NCI-H82 treated with DMSO at 0.1 percent for 48 hours (cell line): ENCODE measurements around the gene NHERF1.

Experiments used
- DNase-seq: peaks from one replicate; lab custom pipeline; 2025; ENCODE audit not compliant: unreplicated experiment; lab: John Stamatoyannopoulos, UW

Gene NHERF1

DNA sequence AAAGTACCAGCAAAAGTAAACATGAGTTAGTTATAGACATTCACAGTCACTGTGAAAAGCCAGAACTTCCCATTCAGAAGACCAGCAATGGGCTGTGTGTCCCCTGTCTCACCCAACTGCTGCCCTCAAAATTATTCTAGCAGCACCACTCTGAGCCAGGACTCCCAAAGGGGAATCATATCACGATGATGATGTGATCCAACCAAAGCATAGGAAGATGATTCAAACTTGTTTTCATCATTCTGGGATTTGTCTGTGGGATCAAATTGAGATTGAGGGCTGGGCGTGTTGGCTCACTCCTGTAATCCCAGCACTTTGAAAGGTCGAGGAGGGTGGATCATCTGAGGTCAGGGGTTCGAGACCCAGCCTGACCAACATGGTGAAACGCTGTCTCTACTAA is 34.1 kb downstream of the NHERF1 start:
- no peak for DNase-seq

DNA sequence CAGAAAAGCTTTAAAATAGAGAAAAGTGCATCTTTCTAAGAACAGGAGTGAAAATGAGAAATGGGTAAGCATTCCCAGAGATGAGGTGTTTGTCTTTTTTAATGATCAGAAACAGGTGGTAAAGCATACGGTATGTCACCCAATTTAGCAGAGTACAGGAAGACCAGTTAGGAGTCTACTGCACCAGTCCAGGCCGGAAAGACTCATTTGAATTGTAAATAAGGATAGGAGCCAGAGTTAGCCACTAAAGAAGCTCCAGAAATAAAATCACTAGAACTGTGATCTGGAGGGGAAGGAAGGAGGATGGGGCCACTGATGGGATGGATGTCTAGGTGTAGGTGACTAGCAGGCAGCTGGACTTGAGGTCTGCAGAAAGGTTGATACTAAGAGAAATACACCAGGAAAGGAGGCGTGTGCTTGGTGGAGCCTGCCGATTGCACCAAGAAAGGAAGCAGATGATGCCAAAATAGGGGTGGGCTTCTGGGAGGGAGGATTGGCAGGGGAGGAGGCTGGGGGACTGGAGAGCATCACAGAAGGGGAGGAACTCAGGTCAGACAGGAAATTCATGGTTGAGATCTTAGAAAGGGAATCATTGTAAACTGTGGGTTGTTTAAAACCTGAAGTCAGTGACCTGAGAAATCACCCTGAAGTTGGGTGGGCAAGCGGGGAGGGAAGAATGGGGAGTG is 35.8 kb downstream of the NHERF1 start:
- no peak for DNase-seq

DNA sequence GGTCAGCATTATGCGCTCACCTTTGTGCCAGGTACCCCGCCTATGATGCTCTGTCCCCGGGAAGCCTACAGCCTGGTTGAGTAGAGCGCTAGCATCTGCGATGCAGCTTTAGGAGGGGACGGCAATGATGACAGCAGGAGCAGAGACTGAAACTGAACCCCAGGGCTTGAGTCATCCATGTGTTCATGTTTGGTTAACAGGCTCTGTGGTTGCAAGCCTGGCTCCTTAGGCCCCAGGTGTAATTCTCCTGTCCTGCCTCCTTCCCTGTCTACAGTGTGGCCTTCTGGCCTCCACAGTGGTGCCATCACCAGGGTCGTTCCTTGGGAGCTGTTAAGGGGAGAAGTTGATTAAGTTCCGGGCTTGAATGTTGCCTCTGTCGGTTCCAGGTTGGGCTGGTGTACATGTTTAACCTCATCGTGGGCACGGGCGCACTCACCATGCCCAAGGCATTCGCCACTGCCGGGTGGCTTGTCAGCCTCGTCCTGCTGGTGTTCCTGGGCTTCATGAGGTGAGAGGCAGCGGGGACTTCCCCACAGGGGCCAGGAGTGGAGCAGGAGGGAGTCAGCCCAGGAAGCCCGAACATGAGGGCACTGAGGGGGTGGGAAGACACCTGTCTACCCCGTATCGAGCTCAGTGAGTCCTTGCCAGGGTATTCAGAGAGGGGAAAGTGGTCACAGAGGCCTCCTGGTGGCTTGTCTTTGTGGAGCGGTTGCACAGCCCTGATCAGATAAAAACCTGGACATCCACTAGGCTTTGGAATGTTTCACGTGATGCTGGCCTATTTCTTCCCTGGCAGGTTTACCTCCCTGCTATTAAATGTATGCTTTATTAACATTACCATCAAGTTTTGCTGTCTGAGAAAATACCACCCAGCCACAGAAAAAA is 36.9 kb downstream of the NHERF1 start:
- no peak for DNase-seq

DNA sequence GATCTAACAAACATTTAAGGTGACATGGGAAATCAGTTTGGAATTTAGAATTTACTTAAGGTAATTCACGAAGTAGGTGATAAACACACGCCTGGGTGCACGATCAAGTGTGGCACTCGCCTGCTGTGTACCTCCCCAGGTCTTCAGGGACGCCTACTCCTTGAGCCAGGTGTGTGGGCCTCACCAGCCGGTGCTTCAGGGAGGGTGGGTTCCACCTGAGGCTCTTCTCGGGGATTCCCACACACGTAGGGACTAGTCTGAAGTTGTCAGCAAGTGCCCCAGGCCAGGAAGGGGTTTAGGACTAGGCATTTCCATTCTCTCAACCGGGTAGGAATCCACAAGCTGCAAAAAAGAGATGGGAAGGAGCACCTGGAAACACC is 37.5 kb downstream of the NHERF1 start:
- no peak for DNase-seq

DNA sequence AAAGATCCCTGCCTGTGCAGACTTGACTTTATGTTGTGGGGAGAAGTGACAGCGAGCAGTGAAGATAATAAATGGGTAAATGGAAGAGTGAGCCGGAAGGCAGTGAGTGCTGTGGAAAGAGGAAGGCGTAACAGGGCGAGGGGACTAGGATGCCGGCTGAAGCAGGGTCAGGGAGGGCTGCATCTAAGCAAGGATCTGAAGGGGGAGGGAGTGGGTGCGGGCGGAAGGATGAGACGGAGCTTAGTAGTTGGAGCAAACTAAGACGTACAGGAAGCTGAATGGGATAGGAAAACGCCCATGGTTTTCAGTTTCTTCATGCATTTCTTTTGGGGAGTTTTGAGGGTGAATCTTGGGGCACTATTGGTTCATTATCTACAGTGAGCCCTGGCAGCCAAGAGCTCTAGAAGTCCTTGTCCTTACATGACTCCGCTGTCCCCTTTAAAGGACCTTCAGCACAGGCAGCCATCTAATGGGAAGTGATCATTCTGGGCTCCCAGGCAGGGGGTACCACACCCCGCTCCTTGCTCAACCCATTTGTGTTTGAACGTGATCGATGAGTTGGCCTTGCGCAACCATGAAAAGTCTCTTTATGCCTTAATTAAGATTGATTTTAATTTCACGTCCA is 38.1 kb downstream of the NHERF1 start:
- no peak for DNase-seq

DNA sequence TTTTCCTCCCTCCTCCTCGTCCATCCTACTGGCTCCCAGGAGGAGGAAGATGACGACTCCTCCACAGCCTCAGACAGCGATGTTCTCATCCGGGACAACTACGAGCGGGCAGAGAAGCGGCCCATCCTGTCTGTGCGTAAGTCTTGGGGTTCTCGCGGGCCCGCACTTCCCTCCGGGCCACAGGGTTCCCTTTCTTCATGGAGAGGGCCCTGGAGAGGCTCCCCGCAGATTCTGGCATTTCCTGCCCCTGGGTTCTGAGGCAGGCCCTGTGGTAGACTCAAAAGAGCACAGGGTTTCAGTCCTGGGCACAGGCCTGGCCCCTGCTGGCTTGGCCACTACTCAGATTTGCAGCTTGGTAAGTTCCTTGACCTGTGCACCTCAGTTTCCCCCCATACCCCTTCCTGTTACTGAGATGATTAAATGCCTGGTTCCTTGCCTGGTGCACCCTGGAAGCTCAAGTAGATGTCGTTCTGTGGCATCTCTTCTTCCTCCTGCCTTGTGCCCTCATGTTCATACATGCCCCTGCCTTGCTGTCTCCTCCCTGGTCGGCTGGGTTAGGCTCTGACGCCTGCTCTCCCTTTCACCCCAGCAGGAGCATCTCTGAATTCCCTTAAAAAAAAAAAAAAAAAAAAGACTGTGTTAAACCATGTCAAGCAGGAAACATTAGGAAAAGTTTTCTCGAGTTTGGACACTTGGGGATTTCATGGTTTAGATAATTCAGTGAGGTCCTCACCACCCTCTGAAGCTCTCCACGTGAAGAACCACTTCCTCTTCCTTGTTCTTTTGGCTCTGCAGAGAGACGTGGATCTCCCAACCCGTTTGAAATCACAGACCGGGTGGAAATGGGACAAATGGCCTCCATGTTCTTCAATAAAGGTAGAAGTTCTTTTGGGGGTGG is 42.0 kb downstream of the NHERF1 start:
- no peak for DNase-seq

DNA sequence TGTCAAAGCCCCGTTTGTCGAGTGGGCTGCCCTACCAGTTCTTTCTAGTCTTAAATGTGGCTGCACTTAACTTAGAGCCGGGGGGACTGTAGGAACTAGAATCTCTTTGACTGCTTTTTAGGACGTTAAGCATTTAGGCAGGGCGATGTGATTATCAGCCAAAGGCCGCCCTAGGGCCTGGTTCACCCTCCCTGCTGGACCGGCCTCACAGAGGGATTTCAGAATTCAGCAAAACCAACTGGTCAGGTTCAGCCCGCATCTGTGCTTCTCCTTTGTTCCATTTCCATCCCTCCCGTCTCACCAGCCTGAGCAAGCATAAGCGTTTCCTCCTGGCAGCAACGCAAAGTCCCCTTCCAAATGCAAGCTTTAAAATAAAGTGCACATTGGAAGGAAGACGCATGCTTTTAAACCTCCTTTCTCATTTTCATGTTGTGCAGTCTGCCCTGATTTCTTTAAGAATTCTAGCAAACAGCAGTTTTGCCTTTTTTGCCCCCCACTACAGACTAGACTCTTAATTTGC is 44.2 kb downstream of the NHERF1 start:
- DNase-seq, result no peak

DNA sequence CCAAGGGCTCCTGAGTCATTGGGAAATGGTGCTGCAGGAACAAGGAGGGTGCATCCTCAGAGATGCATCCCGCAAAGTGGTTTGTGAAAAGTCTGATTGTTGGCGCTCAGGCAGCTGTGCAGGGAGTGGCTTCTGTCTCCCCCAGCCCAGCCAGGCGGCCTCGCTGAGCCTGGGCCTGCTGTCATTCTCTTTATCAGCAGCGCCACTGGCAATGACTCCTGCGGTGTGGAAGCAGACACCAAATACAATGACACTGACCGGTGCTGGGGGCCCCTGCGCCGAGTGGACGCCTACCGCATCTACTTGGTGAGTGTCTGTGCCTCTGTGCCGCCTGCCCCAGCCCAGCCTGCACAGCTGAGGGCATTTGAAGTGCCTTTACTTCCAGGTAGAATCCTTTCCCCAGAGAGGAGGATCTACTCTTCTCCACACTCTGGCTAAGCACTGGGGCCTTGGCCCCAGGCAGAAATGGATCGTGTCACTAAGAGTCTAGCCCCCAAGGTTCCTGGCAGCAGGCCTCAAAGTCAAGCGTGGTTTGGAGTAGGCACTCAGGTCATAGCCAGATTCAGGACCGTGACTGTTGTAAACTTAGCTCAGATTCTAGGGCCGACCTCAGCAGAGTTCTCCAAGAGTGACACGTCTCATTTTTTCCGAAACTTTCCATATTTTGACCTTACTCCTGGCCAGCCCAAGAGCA is 47.0 kb downstream of the NHERF1 start:
- DNase-seq, result no peak

DNA sequence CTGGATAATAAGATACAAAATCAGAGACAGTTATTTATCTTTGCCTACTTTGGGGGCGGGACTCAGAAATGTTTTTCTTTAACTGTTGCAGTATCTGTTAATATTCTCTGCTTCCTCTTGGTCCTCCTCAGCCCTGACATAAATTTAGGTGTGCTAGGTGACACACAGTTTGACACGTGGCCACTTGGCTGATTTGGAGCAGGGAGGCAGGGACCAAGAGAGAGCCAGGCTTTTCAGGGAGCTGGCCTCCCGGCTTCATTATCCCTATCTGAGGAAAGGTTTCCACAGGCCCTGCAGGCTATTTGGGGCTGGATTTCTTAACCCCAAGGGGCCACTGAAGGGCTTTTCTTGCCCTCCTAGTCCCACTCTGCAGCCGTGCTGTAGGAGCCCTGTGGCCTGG is 47.8 kb downstream of the NHERF1 start:
- DNase-seq, result no peak

DNA sequence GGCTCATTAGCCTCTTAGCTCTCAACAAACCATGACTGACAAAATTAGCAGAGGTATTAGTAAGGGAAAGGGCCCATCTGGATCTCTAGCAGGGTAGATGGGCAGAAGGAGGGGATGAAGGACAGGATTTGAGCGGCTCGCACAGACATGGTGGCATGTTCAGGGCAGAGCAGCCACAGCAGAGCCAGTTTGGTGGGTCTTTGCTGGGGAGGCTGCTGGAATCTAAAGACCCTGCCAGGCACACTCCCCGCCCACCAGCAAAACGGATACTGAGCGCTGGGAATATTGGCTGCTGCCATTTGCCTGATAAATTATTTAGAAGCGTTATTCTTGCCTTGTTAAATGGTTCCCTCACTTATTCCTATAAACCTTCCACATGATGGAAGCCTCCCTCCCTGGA is 48.4 kb downstream of the NHERF1 start:
- DNase-seq, result no peak

DNA sequence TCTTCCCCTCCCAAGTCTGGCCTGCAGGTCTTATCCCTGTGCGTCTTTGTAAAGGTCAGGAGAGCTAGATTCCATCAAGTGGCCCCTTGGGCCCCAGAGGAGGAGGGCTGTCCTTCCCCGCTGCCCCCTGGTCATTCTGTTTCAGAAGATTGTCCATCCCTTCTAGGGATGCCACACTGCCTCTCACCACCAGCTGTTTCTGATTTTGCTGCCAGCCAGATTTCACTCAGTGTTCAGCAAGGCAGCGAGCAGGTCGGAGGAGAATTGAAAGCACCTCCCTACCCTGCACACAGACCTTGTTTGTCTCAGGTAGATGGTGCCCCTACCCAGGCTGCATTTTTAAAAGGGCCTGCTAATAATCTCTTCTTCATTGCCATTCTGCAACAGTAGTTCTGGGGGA is 49.4 kb downstream of the NHERF1 start:
- no peak for DNase-seq

DNA sequence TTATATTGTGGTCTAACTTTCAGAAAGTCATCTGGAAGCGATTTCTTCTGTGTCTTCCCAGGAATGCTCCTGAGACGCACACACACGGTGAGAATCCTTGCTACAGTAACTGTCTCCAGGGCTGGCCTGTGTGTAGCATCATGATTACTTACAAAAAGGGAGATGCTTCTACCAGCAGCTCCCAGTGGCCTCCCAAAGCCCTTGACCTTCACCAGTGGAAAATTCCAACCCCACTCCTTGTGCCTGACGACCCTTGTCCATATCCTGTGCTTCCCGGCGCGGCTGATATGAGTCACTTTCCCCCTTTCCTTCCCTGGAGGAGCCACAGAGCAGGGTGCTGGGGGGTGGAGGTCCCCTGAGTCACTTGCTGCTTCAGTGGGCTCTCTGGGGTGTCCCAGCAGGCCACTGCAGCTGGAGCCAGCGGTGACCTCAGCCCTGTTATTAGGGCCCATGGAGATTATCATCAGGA is 49.8 kb downstream of the NHERF1 start:
- DNase-seq, result no peak

DNA sequence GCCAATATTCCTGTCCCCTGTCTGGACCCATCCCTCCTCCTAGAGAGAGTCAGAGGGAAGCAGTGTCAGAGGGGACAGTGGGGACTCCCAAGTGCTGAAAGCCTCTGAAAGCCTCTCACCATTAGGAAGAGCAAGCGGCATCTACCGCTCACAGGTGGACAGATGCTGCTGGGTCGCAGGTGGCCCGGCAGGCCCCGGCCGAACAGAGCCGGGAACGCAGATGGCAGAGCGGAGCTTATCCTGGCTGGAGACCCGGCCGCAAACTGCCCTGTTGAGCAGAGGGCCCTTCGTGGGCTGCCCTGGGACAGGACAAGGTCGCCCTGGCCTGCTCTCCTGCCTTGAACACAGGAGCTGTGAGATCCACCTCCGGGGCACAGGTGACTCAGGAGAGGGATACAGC is 50.7 kb downstream of the NHERF1 start:
- no peak for DNase-seq

DNA sequence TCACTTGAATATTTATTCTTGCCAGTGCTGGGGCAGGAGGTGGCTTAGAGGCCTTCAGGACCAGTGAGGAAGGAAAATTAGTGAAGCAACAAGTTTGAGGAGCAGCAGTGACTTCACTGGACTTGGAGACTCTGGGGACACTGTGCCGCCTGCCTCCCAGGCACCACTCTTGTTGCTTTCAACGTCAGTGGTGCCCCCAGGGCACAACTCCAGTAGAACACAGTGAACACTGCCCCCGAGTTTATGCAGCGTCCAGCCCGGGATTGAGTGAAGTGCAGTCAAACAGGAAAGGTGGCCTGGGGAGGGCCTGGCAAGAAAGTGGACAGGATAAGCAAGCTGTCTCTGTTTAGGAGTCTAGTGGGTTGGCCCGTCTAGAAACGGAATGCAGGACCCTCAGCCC is 52.1 kb downstream of the NHERF1 start:
- DNase-seq, result no peak

DNA sequence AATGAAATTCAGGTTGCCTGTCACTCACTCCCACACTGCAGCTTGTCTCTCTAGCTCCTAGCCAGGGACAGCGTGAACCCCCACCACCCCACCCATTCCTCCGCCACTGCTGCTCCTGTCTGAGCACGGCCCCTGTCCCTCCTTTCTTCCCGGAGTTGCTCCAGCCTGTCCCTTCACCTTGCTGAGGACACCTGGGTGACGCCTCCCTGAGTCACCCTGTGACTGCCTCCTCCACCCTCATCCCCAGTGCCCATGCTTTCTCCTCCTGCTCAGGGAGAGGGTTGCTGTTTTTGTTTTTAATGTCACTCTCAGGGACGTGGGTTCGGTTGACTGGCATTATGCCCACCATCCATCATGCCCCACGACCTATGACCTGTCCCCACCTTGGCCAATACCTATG is 53.5 kb downstream of the NHERF1 start:
- DNase-seq, result no peak

DNA sequence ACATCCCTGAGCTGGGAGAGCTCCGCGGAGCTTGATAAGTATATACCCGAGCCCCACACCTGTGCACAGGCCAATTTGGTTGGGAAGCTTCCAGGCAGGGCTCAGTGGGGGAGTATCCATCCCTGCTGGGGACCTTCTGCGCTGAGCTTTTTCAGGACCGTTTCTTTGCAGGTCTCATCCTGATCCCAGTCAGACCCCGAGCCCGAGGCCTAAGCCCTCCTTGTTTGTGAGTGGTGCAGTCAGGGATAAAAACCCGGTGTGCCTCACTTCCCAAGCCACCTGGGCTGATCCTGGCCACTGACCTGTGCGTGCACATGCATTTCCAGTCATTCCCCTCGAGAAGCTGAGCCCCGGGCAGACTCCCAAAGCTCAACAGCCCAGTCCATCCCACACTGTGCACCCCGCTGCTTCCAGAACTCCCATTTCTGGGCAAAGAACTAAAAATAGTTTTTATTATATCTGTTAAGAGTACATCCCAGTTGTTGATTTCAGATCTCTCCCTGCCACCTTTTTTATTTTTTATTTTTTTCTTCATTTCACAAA is 55.0 kb downstream of the NHERF1 start:
- no peak for DNase-seq

DNA sequence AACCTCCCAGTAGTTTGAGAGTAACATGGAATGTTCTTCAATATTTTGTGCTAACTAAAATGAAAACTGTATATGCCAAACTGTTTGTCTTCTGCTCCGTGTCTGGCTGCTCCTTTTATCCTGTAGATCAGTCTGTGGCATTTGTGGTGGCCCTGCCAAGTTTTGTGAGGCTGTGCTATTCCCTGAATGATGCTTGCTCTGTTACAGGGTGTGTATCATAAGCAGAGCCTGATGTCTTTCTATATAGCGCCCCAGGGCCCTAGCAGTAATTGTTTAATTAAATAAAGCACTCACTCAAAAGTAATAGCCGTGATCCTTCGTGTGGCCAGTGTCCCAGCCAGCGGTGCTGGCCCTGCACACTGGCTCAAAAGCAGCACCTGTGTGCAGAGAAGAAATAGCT is 55.5 kb downstream of the NHERF1 start:
- no peak for DNase-seq

DNA sequence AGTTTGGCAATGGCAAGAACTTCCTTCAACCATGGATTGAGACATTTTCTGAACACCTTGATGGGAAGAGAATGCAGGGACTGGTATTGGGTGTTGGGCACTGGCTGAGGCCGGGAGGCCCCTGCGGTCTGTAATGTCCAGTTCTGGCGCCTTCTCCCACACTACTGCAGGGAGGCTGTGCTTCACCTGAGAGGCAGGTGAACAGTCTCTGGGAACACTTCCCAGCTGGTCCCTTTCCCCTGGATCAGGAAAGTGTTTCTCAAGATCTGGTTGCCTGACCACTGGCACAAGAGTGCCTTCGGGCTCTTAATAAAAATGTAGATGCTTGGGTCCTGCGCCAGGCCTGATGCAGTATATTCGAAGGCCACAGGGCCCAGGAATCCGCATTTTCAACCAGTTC is 56.3 kb downstream of the NHERF1 start:
- no peak for DNase-seq

DNA sequence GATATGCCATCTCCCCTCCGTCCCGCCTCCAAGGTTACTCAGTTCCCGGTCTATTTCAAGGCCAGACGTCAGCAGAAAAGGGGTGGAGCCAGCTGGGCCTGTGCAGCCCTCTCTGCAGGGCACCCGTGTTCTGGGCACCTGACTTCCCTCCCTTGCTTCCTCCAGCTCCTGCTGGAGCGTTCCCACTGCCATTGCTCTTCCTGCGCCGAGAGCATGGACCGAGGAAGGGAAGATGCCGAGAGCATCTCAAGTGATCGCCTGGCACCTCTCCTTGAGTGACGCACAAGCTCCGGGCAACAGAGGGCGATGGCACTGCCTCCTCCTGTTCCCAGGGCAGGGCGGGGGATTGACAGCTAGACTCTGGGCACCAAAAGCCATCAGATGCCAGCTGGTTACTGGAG is 57.2 kb downstream of the NHERF1 start:
- no peak for DNase-seq

DNA sequence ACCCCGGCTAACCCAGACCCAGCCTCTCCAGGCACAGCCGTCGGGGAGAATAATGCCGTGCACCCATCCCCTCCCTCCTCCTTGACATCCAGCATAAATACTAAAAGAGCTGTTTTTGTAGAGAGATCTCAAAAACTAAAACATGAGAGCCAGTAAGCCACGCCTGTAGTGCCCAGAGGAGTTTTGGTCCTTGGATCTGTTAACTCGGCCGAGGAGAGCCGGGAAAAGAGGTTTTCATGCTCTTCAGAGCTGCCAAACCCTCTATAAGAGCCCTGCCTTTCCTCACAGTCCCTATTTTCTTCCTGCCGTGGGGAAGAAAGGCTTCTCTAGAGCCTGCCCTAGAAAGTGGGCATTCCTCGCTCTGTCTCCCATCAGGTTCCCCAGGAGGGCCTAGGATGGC is 57.9 kb downstream of the NHERF1 start:
- DNase-seq, result no peak
